Measurements from ENCODE around the gene CLASP1.
A peak's percentile ranks its signal among the peaks of the same experiment; 100 is the strongest.

The CLASP1 gene

DNA sequence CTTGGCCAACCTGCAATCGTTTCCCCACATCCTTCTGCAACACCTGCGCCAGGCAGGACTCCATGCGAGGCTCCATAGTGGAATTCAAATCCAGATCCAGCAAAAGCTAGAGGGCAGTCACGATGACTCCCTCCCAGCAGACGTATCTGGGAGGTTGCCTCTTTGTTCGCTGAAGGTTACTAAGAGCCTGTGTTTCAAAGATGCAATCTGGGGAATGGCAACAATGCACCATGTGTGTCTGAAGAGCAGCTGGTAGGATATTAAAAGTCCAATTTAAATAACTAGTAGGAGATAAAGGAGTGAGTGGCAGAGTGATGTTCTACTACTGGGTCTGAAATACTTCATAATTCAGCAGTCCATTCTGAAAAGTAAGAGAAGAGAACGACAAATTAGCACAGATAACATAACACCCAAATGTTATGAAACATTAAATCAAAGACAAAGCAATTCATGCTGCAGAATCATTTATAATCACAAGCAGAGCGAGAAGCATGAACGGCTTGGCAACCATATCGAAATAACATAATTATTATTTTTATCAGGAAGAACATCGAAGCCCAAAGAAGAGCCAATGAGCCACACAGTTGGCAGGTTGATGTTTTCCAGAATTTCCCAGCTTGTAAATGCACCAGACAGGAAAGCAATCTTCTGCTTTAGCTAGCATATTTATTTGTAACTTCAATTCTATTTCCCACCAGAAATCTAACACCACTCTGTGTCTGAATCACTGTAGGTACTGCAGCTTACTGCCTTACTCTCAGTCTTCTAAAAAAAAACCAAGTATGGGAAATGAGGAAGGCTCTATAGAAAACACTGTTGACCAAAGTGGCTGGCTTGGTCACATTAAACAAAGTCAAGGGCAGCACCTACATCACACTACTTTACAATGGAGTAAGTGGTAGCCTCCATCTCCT is 43.2 kb downstream of the CLASP1 start:
- TF ChIP-seq, protein P1, sequence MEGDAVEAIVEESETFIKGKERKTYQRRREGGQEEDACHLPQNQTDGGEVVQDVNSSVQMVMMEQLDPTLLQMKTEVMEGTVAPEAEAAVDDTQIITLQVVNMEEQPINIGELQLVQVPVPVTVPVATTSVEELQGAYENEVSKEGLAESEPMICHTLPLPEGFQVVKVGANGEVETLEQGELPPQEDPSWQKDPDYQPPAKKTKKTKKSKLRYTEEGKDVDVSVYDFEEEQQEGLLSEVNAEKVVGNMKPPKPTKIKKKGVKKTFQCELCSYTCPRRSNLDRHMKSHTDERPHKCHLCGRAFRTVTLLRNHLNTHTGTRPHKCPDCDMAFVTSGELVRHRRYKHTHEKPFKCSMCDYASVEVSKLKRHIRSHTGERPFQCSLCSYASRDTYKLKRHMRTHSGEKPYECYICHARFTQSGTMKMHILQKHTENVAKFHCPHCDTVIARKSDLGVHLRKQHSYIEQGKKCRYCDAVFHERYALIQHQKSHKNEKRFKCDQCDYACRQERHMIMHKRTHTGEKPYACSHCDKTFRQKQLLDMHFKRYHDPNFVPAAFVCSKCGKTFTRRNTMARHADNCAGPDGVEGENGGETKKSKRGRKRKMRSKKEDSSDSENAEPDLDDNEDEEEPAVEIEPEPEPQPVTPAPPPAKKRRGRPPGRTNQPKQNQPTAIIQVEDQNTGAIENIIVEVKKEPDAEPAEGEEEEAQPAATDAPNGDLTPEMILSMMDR (IDR thresholded peaks at IDR 0.05) = no peak

- TF ChIP-seq, protein P1 (IDR thresholded peaks at IDR 0.05) = no peak
Measured at GRCh38 chr2:121603185-121603584, 46.1 kb downstream of the CLASP1 start.

DNA sequence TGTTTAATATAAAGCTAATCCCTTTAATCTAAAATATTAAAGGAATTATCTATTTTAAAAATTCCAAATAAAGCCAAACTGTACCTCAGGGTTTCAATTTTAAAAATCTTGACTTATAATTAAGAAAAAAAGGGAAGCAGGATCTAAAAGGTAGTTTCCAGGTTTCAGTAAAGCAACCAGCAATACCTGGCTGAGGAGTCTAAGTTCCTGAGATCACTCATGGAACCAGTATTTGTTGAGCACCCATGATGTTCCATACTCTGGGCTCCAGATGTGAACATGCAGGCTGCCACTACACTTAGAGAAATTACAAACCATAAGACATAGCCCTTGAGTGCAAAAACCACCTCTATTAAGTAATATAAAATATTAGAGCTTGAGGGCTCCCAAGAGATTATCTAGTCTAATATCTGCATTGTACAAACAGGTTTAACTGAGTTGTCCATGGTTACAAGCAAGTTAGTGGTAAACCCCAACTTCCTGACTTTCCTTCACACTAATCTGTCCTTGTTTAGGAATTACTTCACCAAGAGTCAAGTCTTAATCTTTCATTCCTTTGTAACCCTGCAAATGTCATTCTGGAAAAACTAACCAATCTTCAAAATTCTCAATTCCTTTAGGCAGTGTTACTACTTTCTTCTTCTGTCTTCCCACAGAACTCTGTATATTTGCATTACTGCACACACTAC is 49.2 kb downstream of the CLASP1 start:
- TF ChIP-seq, protein P1 (IDR thresholded peaks at IDR 0.05) = no peak

DNA sequence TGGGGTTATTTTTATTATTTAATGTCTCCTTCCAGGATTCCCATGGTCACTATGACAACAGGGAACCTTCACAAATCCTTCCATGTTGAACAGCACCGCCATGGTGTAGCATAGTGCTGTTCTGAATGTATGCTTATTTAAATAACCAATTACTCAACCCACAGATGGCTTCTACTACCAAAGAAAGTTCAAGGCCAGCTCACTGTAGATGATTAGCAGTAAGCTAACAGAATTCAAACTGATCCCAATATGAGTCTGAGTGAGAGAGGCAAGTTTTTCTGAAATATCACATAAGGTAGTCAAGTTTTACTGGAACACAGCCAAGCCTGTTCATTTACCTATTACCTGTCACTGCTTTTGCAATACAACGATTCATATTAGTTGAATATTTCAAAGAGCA is 51.2 kb downstream of the CLASP1 start:
- TF ChIP-seq, protein P1 (IDR thresholded peaks at IDR 0.05) = no peak

DNA sequence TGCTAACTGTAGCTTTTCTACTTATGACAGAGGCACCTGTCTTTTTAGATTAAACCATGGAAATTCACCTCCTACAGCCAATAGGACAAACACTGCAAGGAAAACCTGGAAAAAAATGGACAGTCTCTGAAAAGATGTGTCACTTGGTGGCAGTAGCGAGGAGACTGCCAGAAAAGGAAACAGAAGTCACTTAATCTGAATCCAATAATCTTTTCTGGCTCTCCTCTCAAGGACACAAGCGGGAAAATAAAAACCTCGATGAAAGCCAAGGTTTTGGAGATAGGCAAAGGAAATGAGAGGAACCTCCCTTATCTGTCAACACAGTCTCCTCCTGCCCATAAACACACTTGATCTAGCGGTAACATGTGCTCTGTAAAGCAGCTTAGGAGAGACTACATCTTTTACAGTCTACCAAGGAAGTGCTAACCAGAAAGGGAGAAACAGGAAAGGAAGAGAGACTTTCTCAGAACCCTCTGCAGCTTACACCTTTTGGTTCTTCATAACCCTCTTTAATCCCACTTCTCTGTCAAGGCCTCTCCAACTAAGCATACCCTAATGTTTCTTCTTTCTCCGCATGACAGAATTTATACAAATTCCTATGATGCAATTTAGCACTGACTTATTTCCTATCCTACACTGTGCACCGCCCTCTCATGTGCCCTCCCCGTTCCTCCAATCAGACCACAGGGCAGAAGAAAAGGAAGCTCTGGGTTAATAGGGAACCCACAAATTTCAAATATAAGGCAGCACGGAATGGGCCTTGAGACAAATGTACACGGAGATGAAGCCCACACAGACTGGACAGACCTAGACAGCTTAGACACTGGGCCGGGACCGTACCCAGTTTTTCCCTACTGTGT is 52.8 kb downstream of the CLASP1 start:
- TF ChIP-seq, protein P1 (IDR thresholded peaks at IDR 0.05) = peak; percentile 64

DNA sequence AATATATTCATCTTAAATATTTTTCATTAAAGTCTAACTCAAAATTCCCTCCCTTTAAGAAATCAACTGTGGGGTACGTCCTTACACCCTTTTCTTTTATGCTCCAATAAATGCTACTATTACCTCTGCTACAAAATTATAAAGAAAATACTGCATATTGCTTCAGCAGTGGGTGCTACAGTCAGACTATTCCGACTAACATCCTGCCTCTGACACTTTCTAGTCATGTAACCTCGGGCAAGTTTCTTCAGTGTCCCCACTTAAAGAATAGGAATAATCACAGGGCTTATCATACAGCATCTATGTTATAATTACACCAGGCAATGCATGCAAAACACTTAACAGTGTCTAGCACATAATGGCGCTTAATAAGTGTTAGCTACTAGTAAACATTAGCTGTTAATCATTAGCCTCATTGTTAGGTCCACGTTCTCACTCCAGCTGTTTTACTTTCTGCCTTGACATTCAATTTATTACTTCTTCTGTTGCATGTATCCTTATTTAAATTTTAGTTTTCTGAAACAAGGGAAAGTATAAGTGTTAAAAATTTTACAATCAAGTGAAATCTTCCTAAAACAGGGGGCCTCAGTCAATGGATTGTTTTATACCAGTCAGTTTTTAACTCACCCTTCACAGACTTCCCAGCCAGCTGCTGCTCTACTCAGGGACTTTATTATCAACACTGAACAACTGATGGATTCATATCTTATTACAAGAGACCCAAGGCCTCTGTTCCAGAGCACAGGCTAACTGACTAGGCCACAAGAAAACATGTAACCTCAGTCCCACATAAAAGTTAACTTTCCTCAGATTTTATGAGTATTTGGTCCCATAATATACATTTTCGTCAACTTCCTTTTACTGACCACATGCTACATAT is 54.0 kb downstream of the CLASP1 start:
- TF ChIP-seq, protein P1 (IDR thresholded peaks at IDR 0.05) = no peak
